GM19397 (cell line): ENCODE results near the gene JAGN1.
"Not testable (repeated sequence)": the region's sequence is repeated elsewhere in the genome, so short reads cannot be mapped to it uniquely, and the experiment has no call there.

ENCODE experiments used
- ATAC-seq: cut with Tn5 transposase; IDR thresholded peaks from one replicate; pipeline ENCODE4 v1.9.1; 2021; ENCODE audit warnings: mild to moderate bottlenecking, moderate library complexity; ENCODE audit not compliant: unreplicated experiment

Gene JAGN1

GRCh38 chr3:9866639-9867038 is 23.8 kb upstream of the JAGN1 start:
- ATAC-seq, result no peak

- no peak for ATAC-seq
Observed at GRCh38 chr3:9867106-9867505, 23.3 kb upstream of the JAGN1 start.

- ATAC-seq, result no peak
Observed at GRCh38 chr3:9869955-9870354, 20.5 kb upstream of the JAGN1 start.

GRCh38 chr3:9870978-9871377 is 19.4 kb upstream of the JAGN1 start:
- ATAC-seq, result no peak

- not testable (repeated sequence) for ATAC-seq
Observed at GRCh38 chr3:9872067-9872466, 18.3 kb upstream of the JAGN1 start.

- no peak for ATAC-seq
Observed at GRCh38 chr3:9875448-9875847, 15.0 kb upstream of the JAGN1 start.

GRCh38 chr3:9876255-9876654 is 14.2 kb upstream of the JAGN1 start:
- ATAC-seq, result not testable (repeated sequence)

- no peak for ATAC-seq
Observed at GRCh38 chr3:9876991-9877390, 13.4 kb upstream of the JAGN1 start.

GRCh38 chr3:9878700-9879099 is 11.7 kb upstream of the JAGN1 start:
- no peak for ATAC-seq

GRCh38 chr3:9879830-9880549 is 10.4 kb upstream of the JAGN1 start, which contains the start of gene CIDEC:
Gene CIDEC (minus strand): TSS chr3:9880253. CDS start chr3:9878486, 1,767 bp downstream.
- no peak for ATAC-seq

GRCh38 chr3:9881441-9881840 is 9.0 kb upstream of the JAGN1 start:
- no peak for ATAC-seq

GRCh38 chr3:9883706-9884554 is 6.5 kb upstream of the JAGN1 start:
- no peak for ATAC-seq

- no peak for ATAC-seq
Observed at GRCh38 chr3:9884555-9885165, 5.8 kb upstream of the JAGN1 start.

GRCh38 chr3:9886328-9886727 is 4.1 kb upstream of the JAGN1 start:
- ATAC-seq, result no peak

GRCh38 chr3:9887480-9887879 is 2.9 kb upstream of the JAGN1 start:
- ATAC-seq, result no peak

- no peak for ATAC-seq
Observed at GRCh38 chr3:9888540-9888939, 1.9 kb upstream of the JAGN1 start.

- ATAC-seq, result no peak
Observed at GRCh38 chr3:9889405-9889804, 1.0 kb upstream of the JAGN1 start.

- no peak for ATAC-seq
Observed at GRCh38 chr3:9891072-9891622, 737 bp downstream of the JAGN1 start.

- ATAC-seq, result no peak
Observed at GRCh38 chr3:9893739-9894138, 3.3 kb downstream of the JAGN1 start.

GRCh38 chr3:9895715-9896114 is 5.3 kb downstream of the JAGN1 start:
- not testable (repeated sequence) for ATAC-seq

- ATAC-seq, result not testable (repeated sequence)
Observed at GRCh38 chr3:9896755-9897407, 6.5 kb downstream of the JAGN1 start.
